BE2C (cell line): Measurements from ENCODE around the gene HOXC11.

ENCODE experiments used
- DNase-seq: peaks from one replicate; pipeline ENCODE4 v3.0.0-alpha.2; 2020
- H3K27me3 ChIP-seq: fragments of 250-450 bp; sonication (Bioruptor Pico); 2 replicates; pipeline ENCODE4 v1.5.1; 2020; ENCODE audit warnings: mild to moderate bottlenecking
- H3K36me3 ChIP-seq: fragments of 250-450 bp; sonication (Bioruptor Pico); 2 replicates; pipeline ENCODE4 v1.5.1; 2020; ENCODE audit warnings: mild to moderate bottlenecking
- H3K4me1 ChIP-seq: fragments of 250-450 bp; sonication (Bioruptor Pico); 2 replicates; pipeline ENCODE4 v1.5.1; 2020
- H3K4me3 ChIP-seq: 2 replicates; pipeline ENCODE4 v1.5.1; 2011; ENCODE audit warnings: low read depth, low read length
- H3K9me3 ChIP-seq: fragments of 250-450 bp; sonication (Bioruptor Pico); 2 replicates; pipeline ENCODE4 v1.5.1; 2020
- CTCF ChIP-seq: IDR thresholded peaks from 2 replicates; pipeline ENCODE4 v1.5.1; 2012; ENCODE audit warnings: mild to moderate bottlenecking, low read depth, low read length

The HOXC11 gene

GRCh38 chr12:53977596-53978445 is 4.9 kb downstream of the HOXC11 start:
- Histone ChIP-seq H3K4me1 (no peaks in the 10 kb centered on the region), H3K9me3 (no peaks in the 10 kb centered on the region), H3K36me3 (no peaks in the 10 kb centered on the region), H3K4me3 (no peak overlapping the region), H3K27me3 (peaks cover 16% of the 10 kb centered on the region)
- DNase-seq: no peak
- no peak for TF ChIP-seq CTCF

GRCh38 chr12:53978477-53979356 is 5.8 kb downstream of the HOXC11 start:
- TF ChIP-seq CTCF: no peak
- Histone ChIP-seq H3K4me3 (no peak overlapping the region), H3K9me3 (no peaks in the 10 kb centered on the region), H3K36me3 (no peaks in the 10 kb centered on the region), H3K4me1 (no peaks in the 10 kb centered on the region), H3K27me3 (peaks cover 7% of the 10 kb centered on the region)
- DNase-seq: no peak

GRCh38 chr12:53980104-53980801 is 7.3 kb downstream of the HOXC11 start:
- TF ChIP-seq CTCF: no peak
- Histone ChIP-seq H3K4me1 (no peaks in the 10 kb centered on the region), H3K27me3 (peaks cover 1% of the 10 kb centered on the region), H3K36me3 (no peaks in the 10 kb centered on the region), H3K9me3 (no peaks in the 10 kb centered on the region), H3K4me3 (no peak overlapping the region)
- DNase-seq: no peak

- Histone ChIP-seq H3K36me3 (no peaks in the 10 kb centered on the region), H3K4me3 (no peak overlapping the region), H3K4me1 (no peaks in the 10 kb centered on the region), H3K9me3 (no peaks in the 10 kb centered on the region), H3K27me3 (peaks cover 8% of the 10 kb centered on the region)
- TF ChIP-seq CTCF: no peak
- no peak for DNase-seq
Observed at GRCh38 chr12:53980802-53981496, 8.0 kb downstream of the HOXC11 start.

GRCh38 chr12:53981634-53982565 is 9.0 kb downstream of the HOXC11 start:
- no peaks in the 10 kb centered on the region for H3K9me3 ChIP-seq
- no peak for DNase-seq
- peaks cover 18% of the 10 kb centered on the region for H3K27me3 ChIP-seq
- no peaks in the 10 kb centered on the region for H3K36me3 ChIP-seq
- TF ChIP-seq CTCF: no peak
- no peak overlapping the region for H3K4me3 ChIP-seq
- H3K4me1 ChIP-seq: no peaks in the 10 kb centered on the region
